Measurements from ENCODE around the gene IBA57.
"Not testable (repeated sequence)": the region's sequence is repeated elsewhere in the genome, so short reads cannot be mapped to it uniquely, and the experiment has no call there.

Gene IBA57

DNA sequence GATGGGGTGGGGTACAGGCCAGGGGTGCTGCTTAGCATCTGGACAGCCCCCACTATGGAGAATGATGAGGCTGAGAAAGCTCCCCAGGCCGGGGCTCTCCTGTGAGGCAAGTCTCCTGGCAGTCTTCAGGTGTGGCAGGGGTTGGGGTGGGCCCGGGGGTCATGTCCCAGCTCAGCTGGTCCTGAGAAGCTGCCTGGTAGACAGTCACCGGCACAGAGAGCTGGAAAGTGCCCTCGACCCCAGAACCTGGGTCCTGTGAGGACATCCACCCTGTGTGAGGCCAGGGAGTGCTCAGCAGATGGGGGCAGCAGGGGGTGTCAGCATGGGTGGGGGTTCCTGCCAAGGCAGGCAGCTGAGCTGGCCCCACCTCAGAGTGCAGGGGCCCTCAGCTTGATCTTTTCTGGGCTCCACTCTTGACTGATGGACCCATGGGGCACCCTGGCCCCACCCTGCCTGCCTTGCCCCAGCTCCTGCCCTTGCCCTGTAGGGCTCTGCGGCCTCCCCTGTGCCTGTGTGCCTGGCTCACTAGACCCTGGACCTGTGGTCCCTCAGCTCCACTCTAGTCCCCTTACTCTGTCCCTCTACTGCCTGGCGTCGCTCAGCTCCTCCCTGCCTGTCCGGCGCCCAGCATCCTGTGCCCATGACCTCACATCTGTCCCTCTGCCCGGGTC, 5.8 kb downstream of the IBA57 start:
- H4K12ac ChIP-seq (ENCODE audit: low read depth, low read length), result no peak overlapping the region
- no peak overlapping the region for H3K4ac ChIP-seq (ENCODE audit: low read depth, low read length)
- H3K4me1 ChIP-seq (ENCODE audit: control insufficient read depth in 1 of 2, insufficient read depth in 2 of 2, low read length in 2 of 2), result peaks cover 4 to 9% of the 10 kb centered on the region in 2 experiments
- no peak overlapping the region for H4K91ac ChIP-seq (ENCODE audit: low read depth, low read length)
- H3K9ac ChIP-seq (ENCODE audit: low read length), result no peak overlapping the region
- WGBS (ENCODE audit: extremely low coverage, insufficient coverage, insufficient read length), result no CpG with 5 or more reads among the region's 10 CpGs
- no peak overlapping the region for H2BK120ac ChIP-seq (ENCODE audit: insufficient read depth, low read length, poor library complexity)
- H3K79me2 ChIP-seq (ENCODE audit: control insufficient read depth, insufficient read depth, low read length, poor library complexity), result no peaks in the 10 kb centered on the region
- DNase-seq, result no peak
- no peak overlapping the region for H3K23ac ChIP-seq (ENCODE audit: low read length)
- peaks cover 0 to 3% of the 10 kb centered on the region in 2 experiments for H3K36me3 ChIP-seq (ENCODE audit: control insufficient read depth in 1 of 2, insufficient read depth in 2 of 2, low read length in 2 of 2)
- H3K18ac ChIP-seq (ENCODE audit: low read length), result no peak overlapping the region
- no peak overlapping the region for H4K8ac ChIP-seq (ENCODE audit: low read depth, low read length)
- no peak overlapping the region for H3K14ac ChIP-seq (ENCODE audit: low read length)
- H3K27me3 ChIP-seq (ENCODE audit: insufficient read depth, low read length), result no peaks in the 10 kb centered on the region
- no peak overlapping the region for H2AFZ ChIP-seq (ENCODE audit: insufficient read depth, low read length, poor library complexity)
- no peak overlapping the region for H2BK5ac ChIP-seq (ENCODE audit: low read depth, low read length, poor library complexity)
- H3K4me3 ChIP-seq (ENCODE audit: low read depth, low read length), result no peak overlapping the region
- no peak overlapping the region for H3K4me2 ChIP-seq (ENCODE audit: low read length)
- no peak overlapping the region for H2AK5ac ChIP-seq (ENCODE audit: low read length)
- H3K9me3 ChIP-seq (ENCODE audit: insufficient read depth, low read depth, low read length), result peaks cover 12% of the 10 kb centered on the region
- H3K79me1 ChIP-seq (ENCODE audit: low read length), result peaks cover under 1% of the 10 kb centered on the region
- H2BK12ac ChIP-seq (ENCODE audit: low read length), result no peak overlapping the region
- no peak overlapping the region for H3K27ac ChIP-seq (ENCODE audit: low read depth, low read length)

DNA sequence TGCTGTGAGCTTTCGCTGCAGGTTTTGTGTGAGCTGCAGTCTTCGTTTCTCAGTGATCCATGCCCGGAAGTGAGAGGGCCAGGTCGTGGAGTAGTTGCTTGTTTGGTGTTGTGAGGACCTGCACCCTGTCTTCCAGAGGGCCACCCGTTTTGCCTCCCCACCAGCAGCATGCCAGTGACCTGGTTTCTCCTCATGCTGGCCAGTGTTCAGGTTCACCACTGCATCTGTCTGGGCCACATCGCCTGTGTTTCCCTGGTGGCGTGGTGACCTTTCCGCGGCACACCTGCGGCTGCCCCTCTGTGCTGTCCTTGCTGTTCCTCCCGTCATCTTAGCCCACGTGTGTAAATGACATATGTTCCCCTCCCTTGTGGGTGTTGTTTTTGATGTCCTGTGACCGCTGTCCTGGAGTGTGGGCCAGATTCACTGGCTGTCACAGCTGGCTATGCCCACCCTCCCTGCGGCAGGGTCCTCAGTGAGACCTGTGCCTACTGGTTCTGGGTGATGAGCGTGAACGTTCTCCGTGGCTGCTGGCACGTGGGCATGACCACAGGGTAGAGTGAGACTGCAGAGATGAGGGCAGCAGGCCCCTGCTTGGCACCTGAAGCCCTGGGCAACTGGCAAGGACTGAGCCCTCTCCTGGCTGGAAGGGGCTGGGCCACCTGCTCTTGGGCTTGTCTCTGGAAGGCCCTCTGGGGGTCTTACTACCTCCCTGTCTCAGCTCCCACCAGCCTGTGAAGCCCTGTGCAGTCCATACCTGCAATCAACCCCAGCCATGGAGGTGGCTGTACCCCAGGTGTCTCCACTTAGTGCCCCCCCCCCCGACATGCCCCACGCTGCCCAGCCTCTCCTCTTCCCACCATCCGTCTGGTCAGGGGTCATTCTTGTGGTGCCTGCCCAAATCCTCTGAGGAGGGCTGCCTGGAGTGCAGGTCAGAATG, 7.3 kb downstream of the IBA57 start:
- no peak overlapping the region for H3K23ac ChIP-seq (ENCODE audit: low read length)
- H3K18ac ChIP-seq (ENCODE audit: low read length), result no peak overlapping the region
- no peaks in the 10 kb centered on the region for H3K27me3 ChIP-seq (ENCODE audit: insufficient read depth, low read length)
- H2BK5ac ChIP-seq (ENCODE audit: low read depth, low read length, poor library complexity), result no peak overlapping the region
- no peak overlapping the region for H3K4me2 ChIP-seq (ENCODE audit: low read length)
- no peak overlapping the region for H2AK5ac ChIP-seq (ENCODE audit: low read length)
- no peak overlapping the region for H2AFZ ChIP-seq (ENCODE audit: insufficient read depth, low read length, poor library complexity)
- H3K27ac ChIP-seq (ENCODE audit: low read depth, low read length), result no peak overlapping the region
- peaks cover 12% of the 10 kb centered on the region for H3K9me3 ChIP-seq (ENCODE audit: insufficient read depth, low read depth, low read length)
- no CpG with 5 or more reads among the region's 21 CpGs for WGBS (ENCODE audit: extremely low coverage, insufficient coverage, insufficient read length)
- no peak overlapping the region for H3K14ac ChIP-seq (ENCODE audit: low read length)
- H3K79me2 ChIP-seq (ENCODE audit: control insufficient read depth, insufficient read depth, low read length, poor library complexity), result no peaks in the 10 kb centered on the region
- H3K4ac ChIP-seq (ENCODE audit: low read depth, low read length), result no peak overlapping the region
- H3K9ac ChIP-seq (ENCODE audit: low read length), result no peak overlapping the region
- H3K4me3 ChIP-seq (ENCODE audit: low read depth, low read length), result no peak overlapping the region
- no peak overlapping the region for H2BK120ac ChIP-seq (ENCODE audit: insufficient read depth, low read length, poor library complexity)
- peaks cover 0 to 5% of the 10 kb centered on the region in 2 experiments for H3K4me1 ChIP-seq (ENCODE audit: control insufficient read depth in 1 of 2, insufficient read depth in 2 of 2, low read length in 2 of 2)
- H4K8ac ChIP-seq (ENCODE audit: low read depth, low read length), result no peak overlapping the region
- no peaks in the 10 kb centered on the region for H3K79me1 ChIP-seq (ENCODE audit: low read length)
- no peak overlapping the region for H4K12ac ChIP-seq (ENCODE audit: low read depth, low read length)
- H4K91ac ChIP-seq (ENCODE audit: low read depth, low read length), result no peak overlapping the region
- H3K36me3 ChIP-seq (ENCODE audit: control insufficient read depth in 1 of 2, insufficient read depth in 2 of 2, low read length in 2 of 2), result peaks cover 0 to 3% of the 10 kb centered on the region in 2 experiments
- no peak for DNase-seq
- H2BK12ac ChIP-seq (ENCODE audit: low read length), result no peak overlapping the region

DNA sequence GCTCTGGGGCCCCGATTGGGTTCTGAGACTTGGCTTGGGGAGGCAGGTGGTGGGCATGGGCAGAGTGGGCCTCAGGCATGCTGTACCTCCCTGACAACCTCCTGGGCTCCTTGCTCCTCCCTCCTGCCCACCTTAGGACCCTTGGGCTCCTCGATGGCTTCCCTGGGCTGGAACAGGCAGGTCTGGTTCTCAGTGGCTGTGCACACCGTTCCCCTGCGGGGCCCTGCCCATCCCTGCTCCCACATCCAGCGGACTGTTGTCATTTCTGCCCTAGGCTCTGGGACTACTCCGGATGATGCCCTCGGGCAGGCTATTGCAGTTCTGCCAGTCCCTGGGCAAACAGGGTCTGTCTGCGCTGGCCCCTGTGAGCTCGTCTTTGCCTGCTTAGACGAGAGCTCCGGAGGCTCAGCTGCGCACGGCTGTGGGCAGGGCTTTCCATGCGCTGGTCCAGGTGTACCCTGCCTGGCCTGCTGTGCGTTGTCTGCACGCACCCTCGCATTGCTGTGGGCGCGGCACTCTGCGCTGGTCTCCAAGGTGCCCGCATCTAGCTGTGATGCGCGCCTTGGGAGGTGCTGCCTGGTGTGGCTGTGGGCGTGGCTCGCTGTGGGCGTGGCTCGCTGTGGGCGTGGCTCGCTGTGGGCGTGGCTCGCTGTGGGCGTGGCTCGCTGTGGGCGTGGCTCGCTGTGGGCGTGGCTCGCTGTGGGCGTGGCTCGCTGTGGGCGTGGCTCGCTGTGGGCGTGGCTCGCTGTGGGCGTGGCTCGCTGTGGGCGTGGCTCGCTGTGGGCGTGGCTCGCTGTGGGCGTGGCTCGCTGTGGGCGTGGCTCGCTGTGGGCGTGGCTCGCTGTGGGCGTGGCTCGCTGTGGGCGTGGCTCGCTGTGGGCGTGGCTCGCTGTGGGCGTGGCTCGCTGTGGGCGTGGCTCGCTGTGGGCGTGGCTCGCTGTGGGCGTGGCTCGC, 8.2 kb downstream of the IBA57 start:
- H3K9ac ChIP-seq (ENCODE audit: low read length), result not testable (repeated sequence)
- WGBS (ENCODE audit: extremely low coverage, insufficient coverage, insufficient read length), result no CpG with 5 or more reads among the region's 69 CpGs

More for the DNA sequence above, 8.2 kb downstream of the IBA57 start:
- not testable (repeated sequence) for H3K18ac ChIP-seq (ENCODE audit: low read length); H3K27ac ChIP-seq (ENCODE audit: low read depth, low read length); H3K27me3 ChIP-seq (ENCODE audit: insufficient read depth, low read length); H3K14ac ChIP-seq (ENCODE audit: low read length); H2BK12ac ChIP-seq (ENCODE audit: low read length); H2AK5ac ChIP-seq (ENCODE audit: low read length); H3K79me1 ChIP-seq (ENCODE audit: low read length); H3K79me2 ChIP-seq (ENCODE audit: control insufficient read depth, insufficient read depth, low read length, poor library complexity); H3K36me3 ChIP-seq (ENCODE audit: control insufficient read depth in 1 of 2, insufficient read depth in 2 of 2, low read length in 2 of 2); H2BK120ac ChIP-seq (ENCODE audit: insufficient read depth, low read length, poor library complexity); H3K4me2 ChIP-seq (ENCODE audit: low read length); H2BK5ac ChIP-seq (ENCODE audit: low read depth, low read length, poor library complexity); H3K23ac ChIP-seq (ENCODE audit: low read length); H3K4ac ChIP-seq (ENCODE audit: low read depth, low read length); H2AFZ ChIP-seq (ENCODE audit: insufficient read depth, low read length, poor library complexity); H3K4me1 ChIP-seq (ENCODE audit: control insufficient read depth in 1 of 2, insufficient read depth in 2 of 2, low read length in 2 of 2); H4K8ac ChIP-seq (ENCODE audit: low read depth, low read length); H4K12ac ChIP-seq (ENCODE audit: low read depth, low read length); H4K91ac ChIP-seq (ENCODE audit: low read depth, low read length)
- Histone ChIP-seq H3K9me3 (ENCODE audit: insufficient read depth, low read depth, low read length) (peaks cover 12% of the 10 kb centered on the region), H3K4me3 (ENCODE audit: low read depth, low read length) (peak overlapping the region; percentile 30)
- DNase-seq, result peak; percentile 92 to 93
